ENCODE results near the gene PDE10A.

DNA sequence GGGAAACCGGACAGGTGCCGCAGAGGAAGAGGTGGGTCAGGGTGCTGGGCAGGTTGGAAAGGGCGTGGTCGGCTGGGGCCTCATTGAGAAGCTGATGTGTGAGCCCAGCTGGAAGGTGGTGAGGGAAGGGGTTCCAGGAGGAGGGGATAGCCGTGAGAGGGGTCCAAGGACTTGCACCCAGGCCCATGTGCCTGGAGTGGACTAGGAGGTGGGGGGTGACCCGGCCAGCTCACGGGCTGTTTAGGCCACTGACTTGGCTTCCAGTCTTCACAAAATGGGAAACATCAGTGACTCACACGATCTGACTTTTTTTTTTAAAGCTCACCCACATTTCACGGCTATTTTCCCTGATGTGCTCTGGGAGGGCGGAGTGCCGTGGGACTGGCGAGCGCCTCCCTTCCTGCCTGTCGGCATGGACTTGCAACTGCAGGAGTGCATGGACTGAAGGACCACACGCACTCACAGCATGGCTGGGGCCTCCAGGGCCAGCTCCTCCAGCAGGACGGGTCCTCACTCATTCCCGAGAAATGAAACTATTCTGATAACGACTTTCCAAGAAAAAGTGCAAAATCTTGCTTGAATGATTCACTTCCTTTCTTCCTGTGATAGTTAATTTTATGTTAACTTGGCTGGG is 13.5 kb upstream of the PDE10A start:
- TF ChIP-seq, protein P1, sequence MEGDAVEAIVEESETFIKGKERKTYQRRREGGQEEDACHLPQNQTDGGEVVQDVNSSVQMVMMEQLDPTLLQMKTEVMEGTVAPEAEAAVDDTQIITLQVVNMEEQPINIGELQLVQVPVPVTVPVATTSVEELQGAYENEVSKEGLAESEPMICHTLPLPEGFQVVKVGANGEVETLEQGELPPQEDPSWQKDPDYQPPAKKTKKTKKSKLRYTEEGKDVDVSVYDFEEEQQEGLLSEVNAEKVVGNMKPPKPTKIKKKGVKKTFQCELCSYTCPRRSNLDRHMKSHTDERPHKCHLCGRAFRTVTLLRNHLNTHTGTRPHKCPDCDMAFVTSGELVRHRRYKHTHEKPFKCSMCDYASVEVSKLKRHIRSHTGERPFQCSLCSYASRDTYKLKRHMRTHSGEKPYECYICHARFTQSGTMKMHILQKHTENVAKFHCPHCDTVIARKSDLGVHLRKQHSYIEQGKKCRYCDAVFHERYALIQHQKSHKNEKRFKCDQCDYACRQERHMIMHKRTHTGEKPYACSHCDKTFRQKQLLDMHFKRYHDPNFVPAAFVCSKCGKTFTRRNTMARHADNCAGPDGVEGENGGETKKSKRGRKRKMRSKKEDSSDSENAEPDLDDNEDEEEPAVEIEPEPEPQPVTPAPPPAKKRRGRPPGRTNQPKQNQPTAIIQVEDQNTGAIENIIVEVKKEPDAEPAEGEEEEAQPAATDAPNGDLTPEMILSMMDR (IDR thresholded peaks at IDR 0.05): no peak
- TF ChIP-seq POLR2A (IDR thresholded peaks at IDR 0.05): no peak

All from ovary (tissue), 3 donors.